Ammon's horn (tissue), 1 donor: ENCODE data around the gene ANTXR2.

Source experiments
- DNase-seq: peaks from one replicate; pipeline ENCODE4 v3.0.0-alpha.2; 2016; ENCODE audit warnings: low spot score

The ANTXR2 gene

GRCh38 chr4:80069837-80070731, 2.9 kb downstream of the ANTXR2 start:
- DNase-seq = no peak

- DNase-seq = no peak
Measured at GRCh38 chr4:80069108-80069836, 3.8 kb downstream of the ANTXR2 start.

- DNase-seq = no peak
Measured at GRCh38 chr4:80065601-80066000, 7.4 kb downstream of the ANTXR2 start.

- no peak for DNase-seq
Measured at GRCh38 chr4:80062527-80062926, 10.5 kb downstream of the ANTXR2 start.

GRCh38 chr4:80060804-80061203, 12.2 kb downstream of the ANTXR2 start:
- DNase-seq = no peak

- no peak for DNase-seq
Measured at GRCh38 chr4:80058740-80059139, 14.3 kb downstream of the ANTXR2 start.

- DNase-seq = no peak
Measured at GRCh38 chr4:80054375-80054774, 18.7 kb downstream of the ANTXR2 start.

GRCh38 chr4:80053140-80053910, 19.7 kb downstream of the ANTXR2 start:
- DNase-seq = no peak

GRCh38 chr4:80049813-80050534, 23.1 kb downstream of the ANTXR2 start:
- no peak for DNase-seq

- no peak for DNase-seq
Measured at GRCh38 chr4:80049402-80049801, 23.6 kb downstream of the ANTXR2 start.

- no peak for DNase-seq
Measured at GRCh38 chr4:80045786-80046185, 27.2 kb downstream of the ANTXR2 start.

- DNase-seq = no peak
Measured at GRCh38 chr4:80043541-80043940, 29.5 kb downstream of the ANTXR2 start.

GRCh38 chr4:80042821-80043220, 30.2 kb downstream of the ANTXR2 start:
- DNase-seq = no peak

GRCh38 chr4:80037864-80038263, 35.2 kb downstream of the ANTXR2 start:
- no peak for DNase-seq

- DNase-seq = no peak
Measured at GRCh38 chr4:80036949-80037685, 35.9 kb downstream of the ANTXR2 start.

- no peak for DNase-seq
Measured at GRCh38 chr4:80036306-80036705, 36.7 kb downstream of the ANTXR2 start.

GRCh38 chr4:80035336-80035735, 37.7 kb downstream of the ANTXR2 start:
- DNase-seq = no peak

GRCh38 chr4:80033581-80033980, 39.4 kb downstream of the ANTXR2 start:
- no peak for DNase-seq

GRCh38 chr4:80029364-80029763, 43.7 kb downstream of the ANTXR2 start:
- no peak for DNase-seq

- no peak for DNase-seq
Measured at GRCh38 chr4:80027611-80028010, 45.4 kb downstream of the ANTXR2 start.

GRCh38 chr4:80026100-80026499, 46.9 kb downstream of the ANTXR2 start:
- DNase-seq = no peak
